Activated CD4-positive, CD25-positive, alpha-beta regulatory T cell treated with anti-CD3 and anti-CD28 coated beads, Interleukin-2, amount 50 U/mL, for 24 hours (primary cell): Measurements from ENCODE around the gene CFAP299.
"Not testable (repeated sequence)": the region's sequence is repeated elsewhere in the genome, so short reads cannot be mapped to it uniquely, and the experiment has no call there.

Experiments used
- ATAC-seq, 2 donors: fragments of 150-1000 bp; cut with Tn5 transposase; one replicate each; pipeline ENCODE4 v1.10.0; 2021; ENCODE audit warnings: mild to moderate bottlenecking in 1 of 2, moderate library complexity in 1 of 2

CFAP299 gene

DNA sequence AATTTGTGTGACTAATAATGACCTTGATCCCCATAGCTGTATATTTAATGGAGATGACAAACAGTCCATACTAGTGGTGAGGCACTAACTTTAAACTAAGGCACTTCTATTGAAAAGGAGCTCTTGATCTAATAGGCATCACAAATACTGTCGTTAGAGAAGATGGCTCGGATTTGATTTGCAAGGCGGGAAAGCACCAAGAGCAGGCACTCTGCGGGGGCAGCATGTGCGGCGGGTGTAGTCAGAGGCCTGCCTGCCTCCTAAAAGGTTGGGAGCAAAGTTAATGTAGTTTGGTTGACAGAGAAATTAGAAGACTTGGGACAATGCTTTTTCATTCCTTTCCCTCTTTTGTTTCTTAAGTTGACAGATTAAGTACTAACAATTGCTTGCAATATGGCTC lies 278.8 kb downstream of the CFAP299 start:
- ATAC-seq: no peak

DNA sequence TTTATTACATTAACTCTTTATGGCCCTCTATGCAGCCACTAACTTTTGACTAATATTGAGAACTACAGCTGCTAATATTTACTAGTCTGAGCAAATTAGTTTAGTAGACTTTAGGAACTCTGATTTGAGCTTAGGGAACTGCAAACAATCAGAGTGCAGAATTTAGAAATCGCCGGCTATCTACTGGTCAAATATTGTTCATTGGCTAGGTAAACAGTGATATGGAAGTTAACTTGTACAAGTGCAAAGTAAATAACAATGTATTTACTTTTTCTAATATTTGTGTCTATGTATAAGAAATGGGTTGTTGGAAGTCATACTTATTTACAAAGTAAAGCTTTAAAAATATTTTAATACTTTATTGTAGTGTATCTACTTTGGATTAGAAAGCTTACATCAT lies 279.6 kb downstream of the CFAP299 start:
- ATAC-seq: no peak

- no peak for ATAC-seq
These were observed 283.6 kb downstream of the CFAP299 start for GRCh38 chr4:80619070-80619674.

GRCh38 chr4:80631861-80632260 lies 296.3 kb downstream of the CFAP299 start:
- ATAC-seq: no peak

- ATAC-seq: no peak
These were observed 301.7 kb downstream of the CFAP299 start for GRCh38 chr4:80637190-80637589.

DNA sequence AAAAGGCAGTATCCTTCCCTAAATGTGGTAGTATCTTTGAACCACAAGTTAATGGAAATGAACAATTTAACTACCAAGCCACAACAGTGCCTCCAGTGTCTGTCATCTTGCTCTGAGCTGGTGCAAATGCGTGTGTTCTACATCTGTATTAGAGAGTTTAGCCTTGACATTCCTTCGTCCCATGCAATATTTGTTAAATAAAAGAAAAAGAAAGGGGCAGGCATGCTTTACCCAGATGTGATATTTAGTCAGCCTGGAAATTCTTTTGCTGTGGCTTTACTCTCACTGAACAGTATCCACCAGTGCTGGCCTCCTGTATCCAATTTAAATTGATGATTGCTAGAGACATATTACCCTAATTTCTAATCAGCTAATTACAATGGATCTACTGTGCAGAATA lies 310.5 kb downstream of the CFAP299 start:
- no peak for ATAC-seq

- ATAC-seq: no peak
These were observed 320.1 kb downstream of the CFAP299 start for GRCh38 chr4:80655662-80656061.

DNA sequence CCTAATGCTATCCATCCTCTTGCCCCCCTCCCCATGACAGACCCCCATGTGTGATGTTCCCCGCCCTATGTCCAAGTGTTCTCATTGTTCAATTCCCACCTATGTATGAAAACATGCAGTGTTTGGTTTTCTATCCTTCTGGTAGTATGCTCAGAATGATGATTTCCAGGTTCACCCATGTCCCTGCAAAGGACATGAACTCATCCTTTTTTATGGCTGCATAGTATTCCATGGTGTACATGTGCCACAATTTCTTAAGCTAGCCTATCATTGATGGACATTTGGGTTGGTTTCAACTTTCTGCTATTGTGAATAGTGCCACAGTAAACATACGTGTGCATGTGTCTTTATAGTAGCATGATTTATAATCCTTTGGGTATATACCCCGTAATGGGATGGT lies 334.6 kb downstream of the CFAP299 start:
- ATAC-seq: not testable (repeated sequence)

GRCh38 chr4:80678413-80678812 lies 342.9 kb downstream of the CFAP299 start:
- ATAC-seq: peak in 1 of 2 donors; percentile 49

DNA sequence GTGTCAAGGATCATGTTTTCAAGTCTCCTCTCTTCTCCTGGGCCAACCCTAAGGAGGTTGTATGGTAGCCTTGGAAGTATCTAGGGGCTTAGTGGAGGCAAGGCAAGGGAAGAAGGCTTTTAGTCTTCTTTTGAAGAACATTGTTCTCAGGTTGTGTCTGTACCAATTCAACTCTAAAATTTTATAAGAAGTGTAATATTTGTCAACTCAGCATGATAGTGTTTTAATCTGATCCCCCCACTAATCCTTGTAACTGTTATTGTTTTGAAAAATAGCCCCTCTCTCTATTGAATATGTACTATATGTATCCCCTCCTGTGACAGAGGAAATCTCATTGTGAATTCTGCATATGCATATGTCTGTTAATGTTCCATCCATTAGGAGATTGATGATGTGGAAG lies 345.4 kb downstream of the CFAP299 start:
- ATAC-seq: no peak

GRCh38 chr4:80685214-80685613 lies 349.7 kb downstream of the CFAP299 start:
- ATAC-seq: no peak

GRCh38 chr4:80687736-80688135 lies 352.2 kb downstream of the CFAP299 start:
- not testable (repeated sequence) for ATAC-seq

- ATAC-seq: no peak
These were observed 358.6 kb downstream of the CFAP299 start for GRCh38 chr4:80694171-80694570.

- ATAC-seq: no peak
These were observed 369.8 kb downstream of the CFAP299 start for GRCh38 chr4:80705311-80705710.

DNA sequence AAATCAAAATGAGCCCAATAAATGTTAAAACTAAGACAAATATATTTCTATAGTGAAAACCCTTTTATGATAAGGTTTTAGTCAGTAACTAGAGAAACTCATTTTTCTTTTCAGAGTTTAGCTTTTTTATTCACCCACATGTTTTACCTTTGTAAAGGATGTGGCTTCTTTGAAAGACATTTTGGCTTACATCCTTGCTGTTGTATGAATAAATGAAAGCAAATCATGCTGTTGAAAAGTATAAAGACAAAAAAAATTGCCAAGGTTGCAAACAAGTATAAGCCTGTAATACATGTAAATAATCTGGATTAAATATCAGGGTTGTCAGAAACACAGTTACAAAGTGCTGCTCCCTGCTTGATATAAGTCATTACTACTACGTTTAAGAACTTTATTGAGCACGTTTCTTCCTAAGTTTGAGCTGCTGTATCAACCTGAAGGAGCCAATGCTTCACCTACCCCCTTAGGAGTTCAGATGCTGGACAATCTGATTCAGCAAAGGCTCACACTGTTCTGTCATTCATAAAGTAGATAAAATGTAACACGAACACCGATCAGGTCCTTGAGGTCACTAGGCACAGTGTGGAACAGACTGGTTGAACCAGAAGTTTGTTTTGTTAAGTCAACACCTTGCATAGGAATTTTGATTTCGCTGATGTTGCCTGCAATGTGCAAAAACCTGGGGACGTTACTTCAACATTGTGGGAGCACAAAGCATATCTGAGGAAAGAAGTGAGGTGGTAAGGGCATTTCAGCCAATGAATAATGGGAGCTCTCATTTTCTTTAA lies 373.7 kb downstream of the CFAP299 start:
- no peak for ATAC-seq

DNA sequence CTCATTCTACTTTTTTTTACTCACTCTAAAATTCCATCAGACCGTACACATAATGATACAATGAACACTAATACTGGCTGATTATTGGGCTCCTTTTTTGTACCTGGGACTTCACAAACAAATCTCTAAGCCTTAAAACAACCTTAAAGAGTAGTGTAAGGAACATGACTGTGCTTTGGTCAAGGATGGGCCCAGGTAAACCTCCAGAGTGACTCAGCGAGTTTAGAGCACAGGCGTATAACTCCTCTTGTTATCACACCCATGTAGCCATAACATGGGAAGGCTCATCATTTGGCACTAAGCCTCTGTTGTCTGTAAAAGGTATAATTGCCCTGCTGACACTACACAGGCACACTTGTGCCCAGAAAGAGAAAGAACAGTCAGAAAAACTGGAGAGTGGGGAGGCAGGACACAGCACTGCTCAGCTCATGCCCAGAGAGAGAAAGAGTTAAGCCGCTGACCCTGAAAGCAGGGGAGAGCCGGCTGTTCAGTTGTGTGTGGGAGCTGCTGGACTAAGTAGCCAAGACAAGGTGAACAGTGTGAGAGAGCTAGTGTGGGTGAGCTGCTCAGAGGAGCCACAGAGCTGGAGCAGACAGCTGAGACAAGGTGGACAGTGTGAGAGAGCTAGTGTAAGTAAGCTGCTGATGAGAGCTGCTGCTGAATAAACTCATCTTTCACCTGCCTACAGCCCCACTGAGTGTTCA lies 375.4 kb downstream of the CFAP299 start:
- no peak for ATAC-seq

GRCh38 chr4:80711956-80712355 lies 376.4 kb downstream of the CFAP299 start:
- no peak for ATAC-seq

DNA sequence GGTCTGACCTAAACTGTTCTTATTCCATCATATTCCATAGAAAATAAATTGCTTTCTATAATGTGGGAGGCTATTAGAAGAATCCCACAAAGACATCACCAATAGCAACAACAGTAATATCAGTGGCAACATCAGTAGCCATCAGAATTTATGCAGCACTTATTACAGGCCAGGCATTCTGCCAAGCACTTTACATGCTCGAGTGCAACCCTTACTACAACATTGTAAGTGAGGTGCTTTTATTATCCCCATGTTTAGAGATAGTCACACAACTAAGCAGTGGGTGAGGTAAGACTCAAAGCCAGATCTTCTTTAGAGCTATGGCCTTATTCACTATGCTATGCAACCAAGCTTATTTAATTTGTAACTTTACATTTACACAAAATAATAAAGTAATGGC lies 377.9 kb downstream of the CFAP299 start:
- ATAC-seq: no peak

- ATAC-seq: no peak
These were observed 381.7 kb downstream of the CFAP299 start for GRCh38 chr4:80717204-80717603.

DNA sequence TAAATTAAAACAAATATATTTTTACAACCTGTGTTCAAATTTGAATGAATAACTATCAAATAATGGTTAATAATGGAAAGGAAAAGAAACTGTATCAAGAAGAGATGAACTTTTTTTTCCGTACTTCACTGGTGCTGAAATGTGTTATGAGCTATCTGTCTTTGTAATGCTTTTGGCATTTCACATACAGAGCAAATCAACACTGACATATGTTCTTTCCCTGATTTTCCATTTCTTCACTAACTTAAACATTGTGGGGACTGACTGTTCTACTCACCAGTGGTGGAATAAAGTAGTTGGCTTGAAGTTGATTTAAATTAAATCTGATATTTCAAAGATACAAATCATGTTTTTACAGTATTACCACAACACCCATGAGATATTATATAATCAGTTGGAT lies 390.9 kb downstream of the CFAP299 start:
- ATAC-seq: no peak

DNA sequence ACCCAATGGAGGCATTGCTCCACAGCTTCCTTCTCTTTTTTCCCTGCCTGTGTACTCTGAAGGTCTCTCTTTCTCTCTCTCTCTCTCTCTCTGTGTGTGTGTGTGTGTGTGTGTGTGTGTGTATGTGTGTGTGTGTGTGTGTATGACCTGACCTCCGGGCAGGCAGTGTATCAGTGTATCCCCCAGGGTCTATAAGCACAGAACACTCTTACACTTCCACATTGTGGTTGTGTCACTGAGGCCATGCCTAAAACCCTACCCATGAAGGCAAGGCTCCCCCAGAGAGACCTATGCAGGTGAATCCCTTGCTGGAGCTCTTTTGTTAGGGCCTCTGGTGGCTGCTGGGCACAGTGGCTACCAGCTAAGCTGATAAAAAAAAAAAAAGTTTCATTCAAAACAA lies 394.6 kb downstream of the CFAP299 start:
- no peak for ATAC-seq

DNA sequence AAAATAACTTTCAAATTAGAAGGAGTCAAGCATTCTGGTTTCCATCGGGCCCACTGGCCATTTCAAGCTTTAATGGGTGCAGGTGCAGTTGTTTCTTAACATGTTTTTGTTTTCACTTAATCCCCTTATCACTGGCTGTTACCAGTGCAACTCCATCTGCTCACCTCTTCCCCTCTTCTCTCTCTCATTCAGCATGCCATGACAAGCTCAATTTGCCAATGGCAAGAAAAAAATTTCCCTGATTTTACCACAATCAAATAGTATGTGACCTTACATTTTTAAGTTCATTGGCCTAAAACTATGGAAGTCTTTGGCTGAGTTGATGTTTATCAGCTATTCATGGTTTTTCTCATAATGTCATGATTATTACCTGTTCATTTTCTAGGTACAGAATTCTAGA lies 395.9 kb downstream of the CFAP299 start:
- no peak for ATAC-seq

GRCh38 chr4:80732010-80732409 lies 396.5 kb downstream of the CFAP299 start:
- ATAC-seq: no peak

GRCh38 chr4:80740375-80740774 lies 404.8 kb downstream of the CFAP299 start:
- no peak for ATAC-seq
